Liver (tissue), 9 donors: Measurements from ENCODE around the gene CYB561. TPM values are rescaled to one million over a fixed set of nuclear protein-coding genes. Genes with fewer than 3 reads are reported as not detected.

Experiments
- DNase-seq: peaks from one replicate; pipeline ENCODE4 v3.0.0-alpha.2; 2017; ENCODE audit warnings: low spot score
- H3K27ac ChIP-seq, 2 donors: one replicate each; pipeline ENCODE4 v1.7.0; 2013; ENCODE audit warnings: inconsistent platforms in 2 of 2, low read length in 2 of 2, control low read depth in 1 of 2, low read depth in 1 of 2, mild to moderate bottlenecking in 1 of 2
- H3K27me3 ChIP-seq, 4 donors: one replicate each; pipeline versions ENCODE4 v1.6.1 to v1.7.0; 2013; ENCODE audit warnings: low read length in 3 of 4, inconsistent platforms in 1 of 4, mild to moderate bottlenecking in 1 of 4, moderate library complexity in 1 of 4; ENCODE audit not compliant: control insufficient read depth in 4 of 4, insufficient read depth in 4 of 4
- H3K36me3 ChIP-seq, 4 donors: one replicate each; pipeline versions ENCODE4 v1.6.1 to v1.7.0; 2013; ENCODE audit warnings: low read length in 3 of 4, mild to moderate bottlenecking in 3 of 4, low read depth in 1 of 4, moderate library complexity in 1 of 4; ENCODE audit not compliant: control insufficient read depth in 4 of 4, insufficient read depth in 3 of 4
- H3K4me1 ChIP-seq, 4 donors: one replicate each; pipeline versions ENCODE4 v1.6.1 to v1.7.0; 2013; ENCODE audit warnings: low read length in 3 of 4, mild to moderate bottlenecking in 3 of 4, moderate library complexity in 1 of 4; ENCODE audit not compliant: control insufficient read depth in 4 of 4, insufficient read depth in 4 of 4
- H3K4me3 ChIP-seq, 3 donors: one replicate each; pipeline versions ENCODE4 v1.6.1 to v1.7.0; 2013; ENCODE audit warnings: low read length in 3 of 3, control low read depth in 1 of 3, low read depth in 1 of 3, mild to moderate bottlenecking in 1 of 3
- H3K9ac ChIP-seq, 2 donors: one replicate each; pipeline ENCODE4 v1.7.0; 2013; ENCODE audit warnings: low read length in 2 of 2, mild to moderate bottlenecking in 2 of 2, moderate library complexity in 2 of 2, control low read depth in 1 of 2, low read depth in 1 of 2
- H3K9me3 ChIP-seq, 4 donors: one replicate each; pipeline versions ENCODE4 v1.6.1 to v1.7.0; 2013; ENCODE audit warnings: low read length in 3 of 4; ENCODE audit not compliant: control insufficient read depth in 4 of 4
- CTCF ChIP-seq: fragments of 150-350 bp; IDR thresholded peaks from 2 replicates; pipeline ENCODE4 v1.5.1; 2017; ENCODE audit warnings: improper control_type of control experiment, low read depth, low read length; ENCODE audit not compliant: missing input control
- EGR1 ChIP-seq, 2 donors: IDR thresholded peaks; 2 replicates each; pipeline ENCODE4 v1.6.1; 2016 to 2018; ENCODE audit warnings: antibody characterized with exemption in 2 of 2, low read depth in 2 of 2
- FOXA1 ChIP-seq: IDR thresholded peaks from 2 replicates; pipeline ENCODE4 v1.6.1; 2016; ENCODE audit warnings: antibody characterized with exemption
- FOXA2 ChIP-seq: IDR thresholded peaks from 2 replicates; pipeline ENCODE4 v1.6.1; 2016; ENCODE audit warnings: antibody characterized with exemption
- GABPA ChIP-seq, 2 donors: IDR thresholded peaks in 1 of 2; conservative IDR thresholded peaks in 1 of 2; 2 replicates each; pipeline ENCODE4 v1.6.1; 2016; ENCODE audit warnings: antibody characterized with exemption in 2 of 2, mild to moderate bottlenecking in 1 of 2, moderate library complexity in 1 of 2
- HNF4A ChIP-seq, 2 donors: conservative IDR thresholded peaks; 2 replicates each; pipeline ENCODE4 v1.6.1; 2016; ENCODE audit warnings: antibody characterized with exemption in 2 of 2, mild to moderate bottlenecking in 2 of 2
- HNF4G ChIP-seq: IDR thresholded peaks from 2 replicates; pipeline ENCODE4 v1.6.1; 2016; ENCODE audit warnings: antibody characterized with exemption
- JUND ChIP-seq, 2 donors: IDR thresholded peaks; 2 replicates each; pipeline ENCODE4 v1.6.1; 2016; ENCODE audit warnings: antibody characterized with exemption in 2 of 2
- NR2F2 ChIP-seq: IDR thresholded peaks from 2 replicates; pipeline ENCODE4 v1.6.1; 2016; ENCODE audit warnings: antibody characterized with exemption
- RAD21 ChIP-seq, 2 donors: IDR thresholded peaks; 2 replicates each; pipeline ENCODE4 v1.6.1; 2016; ENCODE audit warnings: antibody characterized with exemption in 2 of 2, mild to moderate bottlenecking in 2 of 2
- RXRA ChIP-seq, 2 donors: IDR thresholded peaks; 2 replicates each; pipeline ENCODE4 v1.6.1; 2017 to 2018; ENCODE audit warnings: antibody characterized with exemption in 2 of 2, mild to moderate bottlenecking in 1 of 2
- SP1 ChIP-seq: IDR thresholded peaks from 2 replicates; pipeline ENCODE4 v1.6.1; 2018; ENCODE audit warnings: antibody characterized with exemption, mild to moderate bottlenecking
- TAF1 ChIP-seq: conservative IDR thresholded peaks from 2 replicates; pipeline ENCODE4 v1.6.1; 2016; ENCODE audit warnings: antibody characterized with exemption, mild to moderate bottlenecking
- YY1 ChIP-seq: IDR thresholded peaks from 2 replicates; pipeline ENCODE4 v1.6.1; 2016; ENCODE audit warnings: antibody characterized with exemption, mild to moderate bottlenecking
- WGBS: extraction: QIAGEN DNeasy Blood & Tissue Kit; methylation state at CpG from one replicate; pipeline ENCODE4 v1.1.7; 2013; 5-methylcytosine and 5-hydroxymethylcytosine counted together
- polyA plus RNA-seq, 2 donors: library from polyadenylated mRNA; stranded (reverse) in 1 of 2; unstranded in 1 of 2; fragments of 200-250 nt in 1 of 2; fragments of >200 nt in 1 of 2; fragmentation: Nextera tagmentation in 1 of 2; extraction: Ambion mirVana in 1 of 2; gene quantifications; one replicate each; pipeline versions ENCODE4 v1.2.1 to v1.2.3, GENCODE V29; 2013 to 2015
- total RNA-seq, 2 donors: library from RNA; depleted of rRNA; stranded (reverse); fragments of >200 nt; gene quantifications; one replicate each; pipeline ENCODE4 v1.2.3, GENCODE V29; 2014
- TF ChIP-seq, protein P1 (sequence below): IDR thresholded peaks from 2 replicates; pipeline ENCODE4 v1.6.1; 2016; ENCODE audit warnings: antibody characterized with exemption
- TF ChIP-seq, protein P2 (sequence below): IDR thresholded peaks from 2 replicates; pipeline ENCODE4 v1.6.1; 2016; ENCODE audit warnings: antibody characterized with exemption
- TF ChIP-seq, protein P3 (sequence below): IDR thresholded peaks from 2 replicates; pipeline ENCODE4 v1.6.1; 2016; ENCODE audit warnings: antibody characterized with exemption
- TF ChIP-seq, protein P4 (sequence below): IDR thresholded peaks from 2 replicates; pipeline ENCODE4 v1.6.1; 2016; ENCODE audit warnings: antibody characterized with exemption, mild to moderate bottlenecking
- donor health status: healthy.
- donor health status: healthy.
- donor health status: healthy.
- donor health status: healthy.
- donor health status: healthy.

The CYB561 gene
- total and polyA plus RNA-seq, 4 donors, result 0.93 to 18.5 (median 12.9) TPM

DNA sequence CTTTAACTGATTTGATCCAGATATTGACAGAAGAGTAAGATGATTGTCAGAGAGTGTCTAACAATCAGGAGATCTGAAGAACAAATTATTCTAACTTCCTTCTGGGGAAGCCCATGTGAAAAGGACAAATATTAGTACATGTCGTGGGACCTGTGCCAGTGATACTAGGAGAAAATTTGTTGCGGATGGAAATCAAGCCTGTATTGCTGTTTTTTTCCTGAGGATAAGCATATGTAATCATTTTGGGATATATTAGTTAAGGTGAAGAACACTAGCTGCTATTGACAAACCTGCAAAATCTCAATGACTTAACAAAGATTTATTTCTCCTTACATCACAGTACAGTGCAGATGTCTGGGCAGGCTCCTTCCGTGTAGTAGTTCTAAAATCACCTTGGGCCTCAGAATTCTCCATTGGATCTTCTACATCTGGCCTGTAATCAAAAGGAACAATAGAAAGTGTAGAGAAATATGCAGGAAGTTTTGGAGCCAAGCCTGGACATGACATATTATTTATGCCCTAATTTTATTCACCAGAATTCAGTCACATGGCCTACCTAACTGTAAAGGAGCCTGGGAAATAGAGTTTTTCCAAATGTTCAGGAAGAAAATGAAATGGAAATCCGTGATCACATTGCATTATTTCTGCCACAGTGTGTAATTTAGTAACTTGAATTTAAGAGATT is 58.3 kb downstream of the CYB561 start:
- Histone ChIP-seq H3K4me1 (no peaks in the 10 kb centered on the region), H3K4me3 (no peak overlapping the region), H3K36me3 (no peaks in the 10 kb centered on the region), H3K27me3 (no peaks in the 10 kb centered on the region), H3K9me3 (no peaks in the 10 kb centered on the region), H3K9ac (no peak overlapping the region), H3K27ac (no peak overlapping the region)
- DNase-seq, result no peak
- no peak for TF ChIP-seq TAF1
- TF ChIP-seq, protein P1, sequence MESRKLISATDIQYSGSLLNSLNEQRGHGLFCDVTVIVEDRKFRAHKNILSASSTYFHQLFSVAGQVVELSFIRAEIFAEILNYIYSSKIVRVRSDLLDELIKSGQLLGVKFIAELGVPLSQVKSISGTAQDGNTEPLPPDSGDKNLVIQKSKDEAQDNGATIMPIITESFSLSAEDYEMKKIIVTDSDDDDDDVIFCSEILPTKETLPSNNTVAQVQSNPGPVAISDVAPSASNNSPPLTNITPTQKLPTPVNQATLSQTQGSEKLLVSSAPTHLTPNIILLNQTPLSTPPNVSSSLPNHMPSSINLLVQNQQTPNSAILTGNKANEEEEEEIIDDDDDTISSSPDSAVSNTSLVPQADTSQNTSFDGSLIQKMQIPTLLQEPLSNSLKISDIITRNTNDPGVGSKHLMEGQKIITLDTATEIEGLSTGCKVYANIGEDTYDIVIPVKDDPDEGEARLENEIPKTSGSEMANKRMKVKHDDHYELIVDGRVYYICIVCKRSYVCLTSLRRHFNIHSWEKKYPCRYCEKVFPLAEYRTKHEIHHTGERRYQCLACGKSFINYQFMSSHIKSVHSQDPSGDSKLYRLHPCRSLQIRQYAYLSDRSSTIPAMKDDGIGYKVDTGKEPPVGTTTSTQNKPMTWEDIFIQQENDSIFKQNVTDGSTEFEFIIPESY, result no peak
- no peak for TF ChIP-seq YY1
- no peak for TF ChIP-seq EGR1 (IDR thresholded peaks at IDR 0.05; ENCODE audit: low read depth in 2 of 2)
- no peak for TF ChIP-seq FOXA1
- TF ChIP-seq HNF4G, result no peak
- TF ChIP-seq, protein P2, sequence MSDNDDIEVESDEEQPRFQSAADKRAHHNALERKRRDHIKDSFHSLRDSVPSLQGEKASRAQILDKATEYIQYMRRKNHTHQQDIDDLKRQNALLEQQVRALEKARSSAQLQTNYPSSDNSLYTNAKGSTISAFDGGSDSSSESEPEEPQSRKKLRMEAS, result no peak
- no peak for TF ChIP-seq HNF4A (conservative IDR thresholded peaks at IDR 0.05)
- TF ChIP-seq FOXA2, result no peak
- TF ChIP-seq RXRA (IDR thresholded peaks at IDR 0.05), result no peak
- TF ChIP-seq SP1, result no peak
- no peak for TF ChIP-seq GABPA (IDR thresholded peaks at IDR 0.05 in 1 of 2, conservative IDR thresholded peaks at IDR 0.05 in 1 of 2)
- TF ChIP-seq, protein P3, sequence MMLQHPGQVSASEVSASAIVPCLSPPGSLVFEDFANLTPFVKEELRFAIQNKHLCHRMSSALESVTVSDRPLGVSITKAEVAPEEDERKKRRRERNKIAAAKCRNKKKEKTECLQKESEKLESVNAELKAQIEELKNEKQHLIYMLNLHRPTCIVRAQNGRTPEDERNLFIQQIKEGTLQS, result no peak
- TF ChIP-seq CTCF, result no peak
- no peak for TF ChIP-seq NR2F2
- WGBS, result 92% methylated on average over 4 of the region's 4 CpGs

DNA sequence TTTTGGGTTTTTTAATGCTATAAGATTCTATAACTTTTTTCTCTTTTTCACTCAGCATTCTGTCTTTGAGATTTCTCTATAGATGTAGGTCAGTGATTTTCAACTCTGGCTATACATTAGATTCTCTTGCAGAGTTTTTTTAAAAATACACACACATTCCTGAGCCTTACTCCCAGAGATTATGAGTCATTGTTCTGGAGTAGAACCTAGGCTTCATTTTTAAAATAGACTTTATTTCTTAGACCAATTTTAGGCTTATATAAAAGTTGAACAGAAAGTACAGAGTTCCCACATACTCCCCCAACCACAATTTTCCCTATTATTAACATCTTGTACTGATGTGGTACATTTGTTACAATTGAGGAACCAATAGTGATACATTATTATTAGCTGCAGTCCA is 63.3 kb downstream of the CYB561 start:
- no peak overlapping the region for H3K27ac ChIP-seq
- no peaks in the 10 kb centered on the region for H3K9me3 ChIP-seq
- no peak for TF ChIP-seq HNF4A (conservative IDR thresholded peaks at IDR 0.05)
- no peak for TF ChIP-seq JUND (IDR thresholded peaks at IDR 0.05)
- TF ChIP-seq HNF4G, result no peak
- TF ChIP-seq, protein P3, result no peak
- TF ChIP-seq EGR1 (IDR thresholded peaks at IDR 0.05; ENCODE audit: low read depth in 2 of 2), result no peak
- TF ChIP-seq, protein P4, sequence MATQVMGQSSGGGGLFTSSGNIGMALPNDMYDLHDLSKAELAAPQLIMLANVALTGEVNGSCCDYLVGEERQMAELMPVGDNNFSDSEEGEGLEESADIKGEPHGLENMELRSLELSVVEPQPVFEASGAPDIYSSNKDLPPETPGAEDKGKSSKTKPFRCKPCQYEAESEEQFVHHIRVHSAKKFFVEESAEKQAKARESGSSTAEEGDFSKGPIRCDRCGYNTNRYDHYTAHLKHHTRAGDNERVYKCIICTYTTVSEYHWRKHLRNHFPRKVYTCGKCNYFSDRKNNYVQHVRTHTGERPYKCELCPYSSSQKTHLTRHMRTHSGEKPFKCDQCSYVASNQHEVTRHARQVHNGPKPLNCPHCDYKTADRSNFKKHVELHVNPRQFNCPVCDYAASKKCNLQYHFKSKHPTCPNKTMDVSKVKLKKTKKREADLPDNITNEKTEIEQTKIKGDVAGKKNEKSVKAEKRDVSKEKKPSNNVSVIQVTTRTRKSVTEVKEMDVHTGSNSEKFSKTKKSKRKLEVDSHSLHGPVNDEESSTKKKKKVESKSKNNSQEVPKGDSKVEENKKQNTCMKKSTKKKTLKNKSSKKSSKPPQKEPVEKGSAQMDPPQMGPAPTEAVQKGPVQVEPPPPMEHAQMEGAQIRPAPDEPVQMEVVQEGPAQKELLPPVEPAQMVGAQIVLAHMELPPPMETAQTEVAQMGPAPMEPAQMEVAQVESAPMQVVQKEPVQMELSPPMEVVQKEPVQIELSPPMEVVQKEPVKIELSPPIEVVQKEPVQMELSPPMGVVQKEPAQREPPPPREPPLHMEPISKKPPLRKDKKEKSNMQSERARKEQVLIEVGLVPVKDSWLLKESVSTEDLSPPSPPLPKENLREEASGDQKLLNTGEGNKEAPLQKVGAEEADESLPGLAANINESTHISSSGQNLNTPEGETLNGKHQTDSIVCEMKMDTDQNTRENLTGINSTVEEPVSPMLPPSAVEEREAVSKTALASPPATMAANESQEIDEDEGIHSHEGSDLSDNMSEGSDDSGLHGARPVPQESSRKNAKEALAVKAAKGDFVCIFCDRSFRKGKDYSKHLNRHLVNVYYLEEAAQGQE, result no peak
- TF ChIP-seq, protein P1, result no peak
- no peak for TF ChIP-seq FOXA2
- TF ChIP-seq NR2F2, result no peak
- TF ChIP-seq CTCF, result no peak
- TF ChIP-seq RAD21 (IDR thresholded peaks at IDR 0.05), result no peak

More for the DNA sequence above, 63.3 kb downstream of the CYB561 start:
- no peak for DNase-seq
- Histone ChIP-seq H3K4me3 (no peak overlapping the region), H3K27me3 (no peaks in the 10 kb centered on the region), H3K36me3 (no peaks in the 10 kb centered on the region), H3K9ac (no peak overlapping the region), H3K4me1 (no peaks in the 10 kb centered on the region)
